Measurements from ENCODE around the gene CLEC10A. TPM values are rescaled to one million over a fixed set of nuclear protein-coding genes. Genes with fewer than 3 reads are reported as not detected.
"Not testable (repeated sequence)": the region's sequence is repeated elsewhere in the genome, so short reads cannot be mapped to it uniquely, and the experiment has no call there.

Gene CLEC10A
- total RNA-seq, 1 donor from 2014 or later: not detected

GRCh38 chr17:7089570-7089969 is 9.5 kb upstream of the CLEC10A start:
- not testable (repeated sequence) for H3K27ac Mint-ChIP-seq (ENCODE audit: unreplicated experiment); H2AFZ ChIP-seq (ENCODE audit: low read depth, low read length); H3K27ac ChIP-seq (ENCODE audit: low read depth, low read length); FAIRE-seq; H3K27me3 Mint-ChIP-seq (ENCODE audit: low read depth, unreplicated experiment); H3K4me3 Mint-ChIP-seq (ENCODE audit: unreplicated experiment); H3K36me3 Mint-ChIP-seq (ENCODE audit: low read depth, unreplicated experiment); H4K20me1 ChIP-seq (ENCODE audit: insufficient read depth, low read length); H3K9me3 ChIP-seq (ENCODE audit: insufficient read depth, low read depth, low read length); DNase-seq (ENCODE audit: low read depth); H3K9ac ChIP-seq (ENCODE audit: low read length); H3K9me3 Mint-ChIP-seq (ENCODE audit: unreplicated experiment); H3K4me1 ChIP-seq (ENCODE audit: insufficient read depth, low read length); H3K79me2 ChIP-seq (ENCODE audit: insufficient read depth, low read length); H3K4me2 ChIP-seq (ENCODE audit: low read length); H3K27me3 ChIP-seq (ENCODE audit: insufficient read depth, low read length); H3K36me3 ChIP-seq (ENCODE audit: insufficient read depth, low read length); H3K4me3 ChIP-seq (ENCODE audit: insufficient read depth, low read depth, low read length); H3K4me1 Mint-ChIP-seq (ENCODE audit: low read depth, unreplicated experiment)

GRCh38 chr17:7088442-7088841 is 8.4 kb upstream of the CLEC10A start:
- not testable (repeated sequence) for H3K27ac Mint-ChIP-seq (ENCODE audit: unreplicated experiment); H2AFZ ChIP-seq (ENCODE audit: low read depth, low read length); H3K36me3 Mint-ChIP-seq (ENCODE audit: low read depth, unreplicated experiment); H3K9me3 Mint-ChIP-seq (ENCODE audit: unreplicated experiment); H3K9me3 ChIP-seq (ENCODE audit: insufficient read depth, low read depth, low read length); H4K20me1 ChIP-seq (ENCODE audit: insufficient read depth, low read length); H3K36me3 ChIP-seq (ENCODE audit: insufficient read depth, low read length); DNase-seq (ENCODE audit: low read depth); H3K4me1 ChIP-seq (ENCODE audit: insufficient read depth, low read length); H3K4me1 Mint-ChIP-seq (ENCODE audit: low read depth, unreplicated experiment); H3K4me3 Mint-ChIP-seq (ENCODE audit: unreplicated experiment); H3K4me2 ChIP-seq (ENCODE audit: low read length); H3K27me3 ChIP-seq (ENCODE audit: insufficient read depth, low read length); H3K27me3 Mint-ChIP-seq (ENCODE audit: low read depth, unreplicated experiment); H3K9ac ChIP-seq (ENCODE audit: low read length); H3K27ac ChIP-seq (ENCODE audit: low read depth, low read length); H3K79me2 ChIP-seq (ENCODE audit: insufficient read depth, low read length); H3K4me3 ChIP-seq (ENCODE audit: insufficient read depth, low read depth, low read length); FAIRE-seq

DNA sequence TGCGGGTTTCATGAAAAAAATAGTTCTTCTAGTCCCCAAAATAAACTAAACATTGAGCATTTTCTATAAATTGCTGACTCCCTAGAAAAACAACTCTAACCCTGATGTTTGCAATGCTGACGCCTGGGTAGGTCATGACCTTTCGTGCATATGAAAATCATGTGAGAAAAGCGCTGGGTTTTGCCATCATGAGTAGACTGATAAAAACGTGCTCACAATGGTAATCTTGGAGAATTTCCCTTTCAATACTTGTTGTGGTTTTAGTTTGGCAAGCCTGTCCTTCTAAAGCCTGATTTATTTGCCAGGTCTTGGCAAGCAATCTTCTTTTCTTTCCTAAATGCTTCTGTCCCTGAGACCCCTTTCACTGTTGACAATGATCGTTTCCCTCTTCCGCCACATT is 4.0 kb upstream of the CLEC10A start:
- Mint-ChIP-seq H3K36me3 (ENCODE audit: low read depth, unreplicated experiment) (peaks cover under 1% of the 10 kb centered on the region), H3K27me3 (ENCODE audit: low read depth, unreplicated experiment) (peaks cover 8% of the 10 kb centered on the region), H3K4me1 (ENCODE audit: low read depth, unreplicated experiment) (peaks cover 5% of the 10 kb centered on the region), H3K4me3 (ENCODE audit: unreplicated experiment) (no peak overlapping the region), H3K27ac (ENCODE audit: unreplicated experiment) (no peak overlapping the region), H3K9me3 (ENCODE audit: unreplicated experiment) (peaks cover 4% of the 10 kb centered on the region)
- H3K4me1 ChIP-seq (ENCODE audit: insufficient read depth, low read length): peaks cover 6% of the 10 kb centered on the region
- H3K4me2 ChIP-seq (ENCODE audit: low read length): peak overlapping the region; percentile 60
- no peak for TF ChIP-seq EZH2 (IDR thresholded peaks at IDR 0.05; ENCODE audit: insufficient read depth, low read length)
- TF ChIP-seq CTCF (IDR thresholded peaks at IDR 0.05; ENCODE audit: insufficient read depth, low read depth, low read length): no peak
- H2AFZ ChIP-seq (ENCODE audit: low read depth, low read length): no peak overlapping the region
- H3K4me3 ChIP-seq (ENCODE audit: insufficient read depth, low read depth, low read length): no peak overlapping the region
- H4K20me1 ChIP-seq (ENCODE audit: insufficient read depth, low read length): no peaks in the 10 kb centered on the region
- H3K36me3 ChIP-seq (ENCODE audit: insufficient read depth, low read length): no peaks in the 10 kb centered on the region
- peaks cover 3% of the 10 kb centered on the region for H3K27me3 ChIP-seq (ENCODE audit: insufficient read depth, low read length)
- H3K9ac ChIP-seq (ENCODE audit: low read length): no peak overlapping the region
- no peaks in the 10 kb centered on the region for H3K9me3 ChIP-seq (ENCODE audit: insufficient read depth, low read depth, low read length)
- DNase-seq (ENCODE audit: low read depth) (peak; percentile 32), FAIRE-seq (no peak)
- H3K79me2 ChIP-seq (ENCODE audit: insufficient read depth, low read length): no peaks in the 10 kb centered on the region
- H3K27ac ChIP-seq (ENCODE audit: low read depth, low read length): peak overlapping the region; percentile 17

DNA sequence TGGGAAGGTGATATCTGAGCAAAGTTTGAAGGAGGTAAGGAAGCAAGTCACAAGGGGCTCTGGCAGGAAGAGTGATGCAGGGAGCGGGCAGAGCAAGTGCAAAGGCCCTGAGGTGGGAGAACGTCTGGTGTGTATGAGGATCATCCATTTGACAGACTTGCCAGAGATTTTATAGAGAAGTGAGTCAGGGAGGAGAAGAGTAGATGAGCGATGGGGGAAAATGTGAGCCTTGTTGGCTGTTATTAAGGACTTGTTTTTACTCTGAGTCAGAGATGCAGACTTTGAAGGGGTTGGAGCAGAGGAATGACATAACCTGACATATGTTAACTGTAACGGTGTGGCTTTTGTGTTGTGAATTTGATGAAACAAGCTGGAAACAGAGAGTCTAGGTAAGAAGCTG is 3.5 kb upstream of the CLEC10A start:
- H3K9me3 Mint-ChIP-seq (ENCODE audit: unreplicated experiment): peaks cover 8% of the 10 kb centered on the region
- H3K27me3 Mint-ChIP-seq (ENCODE audit: low read depth, unreplicated experiment): peaks cover 12% of the 10 kb centered on the region
- no peak overlapping the region for H3K4me3 Mint-ChIP-seq (ENCODE audit: unreplicated experiment)
- no peak for FAIRE-seq
- DNase-seq (ENCODE audit: low read depth): peak; percentile 42
- H2AFZ ChIP-seq (ENCODE audit: low read depth, low read length): no peak overlapping the region
- H3K4me1 Mint-ChIP-seq (ENCODE audit: low read depth, unreplicated experiment): peaks cover 5% of the 10 kb centered on the region
- H3K36me3 ChIP-seq (ENCODE audit: insufficient read depth, low read length): no peaks in the 10 kb centered on the region
- TF ChIP-seq EZH2 (IDR thresholded peaks at IDR 0.05; ENCODE audit: insufficient read depth, low read length): no peak
- TF ChIP-seq CTCF (IDR thresholded peaks at IDR 0.05; ENCODE audit: insufficient read depth, low read depth, low read length): no peak
- peak overlapping the region; percentile 60 for H3K4me2 ChIP-seq (ENCODE audit: low read length)
- no peak overlapping the region for H3K9ac ChIP-seq (ENCODE audit: low read length)
- H3K4me3 ChIP-seq (ENCODE audit: insufficient read depth, low read depth, low read length): no peak overlapping the region
- no peaks in the 10 kb centered on the region for H3K9me3 ChIP-seq (ENCODE audit: insufficient read depth, low read depth, low read length)
- H3K27ac Mint-ChIP-seq (ENCODE audit: unreplicated experiment): no peak overlapping the region
- H3K36me3 Mint-ChIP-seq (ENCODE audit: low read depth, unreplicated experiment): peaks cover 3% of the 10 kb centered on the region
- H3K4me1 ChIP-seq (ENCODE audit: insufficient read depth, low read length): peaks cover 6% of the 10 kb centered on the region
- H4K20me1 ChIP-seq (ENCODE audit: insufficient read depth, low read length): no peaks in the 10 kb centered on the region
- H3K27me3 ChIP-seq (ENCODE audit: insufficient read depth, low read length): peaks cover 3% of the 10 kb centered on the region
- peak overlapping the region; percentile 17 for H3K27ac ChIP-seq (ENCODE audit: low read depth, low read length)
- no peaks in the 10 kb centered on the region for H3K79me2 ChIP-seq (ENCODE audit: insufficient read depth, low read length)
